WTC11 (cell line): Measurements from ENCODE around the gene MTLN. TPM values are rescaled to one million over a fixed set of nuclear protein-coding genes. Genes with fewer than 3 reads are reported as not detected.
"Not testable (repeated sequence)": the region's sequence is repeated elsewhere in the genome, so short reads cannot be mapped to it uniquely, and the experiment has no call there.

Experiments used
- ATAC-seq: fragments of 200-7000 bp; cut with Tn5 transposase; 2 replicates; pipeline ENCODE4 v1.10.0; 2021; ENCODE audit warnings: mild to moderate bottlenecking, moderate library complexity
- CTCF ChIA-PET: fragments of 300-600 bp; sonication (Branson Sonifier 250); formaldehyde crosslinking; loops from one replicate; lab custom pipeline; 2021; ENCODE audit warnings: antibody characterized with exemption; lab: Charles Lee
- POLR2A ChIA-PET: fragments of 350-600 bp; sonication (Branson Sonifier 250); formaldehyde crosslinking; loops from one replicate; lab custom pipeline; 2021; ENCODE audit warnings: antibody characterized with exemption; lab: Charles Lee
- DNase-seq: peaks from one replicate; pipeline ENCODE4 v3.0.0; 2021; ENCODE audit warnings: low spot score
- H3K27ac Mint-ChIP-seq: 2 replicates; pipeline ENCODE4 v1.8.0; 2021; ENCODE audit warnings: mixed read lengths
- H3K27me3 Mint-ChIP-seq: 2 replicates; pipeline ENCODE4 v1.8.0; 2021; ENCODE audit warnings: low read depth, mild to moderate bottlenecking, moderate library complexity, mixed read lengths
- H3K36me3 Mint-ChIP-seq: 2 replicates; pipeline ENCODE4 v1.8.0; 2021; ENCODE audit warnings: mixed read lengths
- H3K4me1 Mint-ChIP-seq: 2 replicates; pipeline ENCODE4 v1.8.0; 2022; ENCODE audit warnings: mixed read lengths
- H3K4me3 Mint-ChIP-seq: 2 replicates; pipeline ENCODE4 v1.8.0; 2021; ENCODE audit warnings: mild to moderate bottlenecking, moderate library complexity, mixed read lengths
- H3K9me3 Mint-ChIP-seq: 2 replicates; pipeline ENCODE4 v1.8.0; 2021; ENCODE audit warnings: mixed read lengths
- ATF2 ChIP-seq: sonication (generic); formaldehyde crosslinking; IDR thresholded peaks from 2 replicates; pipeline ENCODE4 v1.8.1; 2022; ENCODE audit warnings: low read depth, missing genetic modification reagents, borderline replicate concordance
- ELF4 ChIP-seq: sonication (generic); formaldehyde crosslinking; IDR thresholded peaks from 2 replicates; pipeline ENCODE4 v1.8.1; 2022; ENCODE audit warnings: low read depth, mild to moderate bottlenecking, moderate library complexity, missing genetic modification reagents
- ESRRA ChIP-seq: sonication (generic); formaldehyde crosslinking; IDR thresholded peaks from 2 replicates; pipeline ENCODE4 v1.8.1; 2022; ENCODE audit warnings: mild to moderate bottlenecking, missing genetic modification reagents, borderline replicate concordance
- IRF2 ChIP-seq: sonication (generic); formaldehyde crosslinking; IDR thresholded peaks from 2 replicates; pipeline ENCODE4 v1.8.0; 2022; ENCODE audit warnings: low read depth, missing genetic modification reagents, borderline replicate concordance
- JUN ChIP-seq: sonication (generic); formaldehyde crosslinking; IDR thresholded peaks from 2 replicates; pipeline ENCODE4 v1.8.0; 2023; ENCODE audit warnings: mild to moderate bottlenecking, missing genetic modification reagents
- MAX ChIP-seq: sonication (generic); formaldehyde crosslinking; IDR thresholded peaks from 2 replicates; pipeline ENCODE4 v1.8.0; 2022; ENCODE audit warnings: mild to moderate bottlenecking, missing genetic modification reagents
- NFYB ChIP-seq: sonication (generic); formaldehyde crosslinking; conservative IDR thresholded peaks from 2 replicates; pipeline ENCODE4 v1.8.0; 2022; ENCODE audit warnings: low read depth, missing genetic modification reagents
- NR2C2 ChIP-seq: sonication (generic); formaldehyde crosslinking; IDR thresholded peaks from 2 replicates; pipeline ENCODE4 v1.8.0; 2022; ENCODE audit warnings: mild to moderate bottlenecking, missing genetic modification reagents
- SMAD3 ChIP-seq: sonication (generic); formaldehyde crosslinking; IDR thresholded peaks from 2 replicates; pipeline ENCODE4 v1.8.0; 2022; ENCODE audit warnings: missing genetic modification reagents, mild to moderate bottlenecking, borderline replicate concordance
- TEAD1 ChIP-seq: sonication (generic); formaldehyde crosslinking; IDR thresholded peaks from 2 replicates; pipeline ENCODE4 v1.8.0; 2022; ENCODE audit warnings: mild to moderate bottlenecking, missing genetic modification reagents
- ZBTB21 ChIP-seq: sonication (generic); formaldehyde crosslinking; IDR thresholded peaks from 2 replicates; pipeline ENCODE4 v1.8.1; 2023; ENCODE audit warnings: mild to moderate bottlenecking, missing genetic modification reagents, borderline replicate concordance
- ZNF121 ChIP-seq: sonication (generic); formaldehyde crosslinking; IDR thresholded peaks from 2 replicates; pipeline ENCODE4 v1.8.0; 2023; ENCODE audit warnings: missing genetic modification reagents
- ZNF671 ChIP-seq: fragments of 250-450 bp; sonication (Bioruptor Pico); IDR thresholded peaks from 2 replicates; pipeline ENCODE4 v1.8.0; 2021; ENCODE audit warnings: mild to moderate bottlenecking
- total RNA-seq: library from RNA; stranded (reverse); gene quantifications from 3 replicates; pipeline ENCODE4 v1.2.3, GENCODE V29; 2021
- TF ChIP-seq, protein P1 (sequence below): fragments of 200-600 bp; IDR thresholded peaks from 2 replicates; pipeline ENCODE4 v1.8.0; 2022; ENCODE audit warnings: antibody characterized with exemption
- TF ChIP-seq, protein P2 (sequence below): sonication (generic); formaldehyde crosslinking; IDR thresholded peaks from 2 replicates; pipeline ENCODE4 v1.8.0; 2022; ENCODE audit warnings: missing genetic modification reagents
- TF ChIP-seq, protein P3 (sequence below): sonication (generic); formaldehyde crosslinking; conservative IDR thresholded peaks from 2 replicates; pipeline ENCODE4 v1.8.1; 2022; ENCODE audit warnings: mild to moderate bottlenecking, missing genetic modification reagents

The MTLN gene
- total RNA-seq, 1 experiment from 2014 or later, result 42.2 TPM

DNA sequence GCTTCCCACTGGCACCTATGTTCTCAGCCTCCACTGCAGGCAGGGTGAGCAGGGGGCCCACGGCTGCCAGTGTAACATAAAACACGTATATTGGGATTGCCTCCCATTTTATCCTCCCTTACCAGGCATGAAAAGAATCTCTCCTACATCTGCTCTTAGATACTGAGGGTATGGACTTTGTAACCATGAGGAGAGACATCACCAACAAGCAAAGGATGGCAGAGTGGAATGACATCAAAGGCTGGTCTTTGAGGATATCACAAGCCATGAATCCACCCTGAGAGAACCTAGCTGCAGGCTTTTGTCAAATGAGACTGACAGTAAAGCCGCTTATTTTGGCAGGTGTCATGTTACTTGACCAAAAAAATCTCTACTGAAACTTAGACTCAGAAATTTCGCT, 14.9 kb downstream of the MTLN start:
- TF ChIP-seq ELF4 (CRISPR knock-in tag) (no peak), IRF2 (CRISPR knock-in tag) (no peak), ZBTB21 (CRISPR knock-in tag) (no peak), ZNF671 (CRISPR knock-in tag) (no peak), NR2C2 (no peak), ESRRA (CRISPR knock-in tag) (no peak), NFYB (CRISPR knock-in tag) (no peak), JUN (CRISPR knock-in tag) (no peak)
- TF ChIP-seq, protein P1, sequence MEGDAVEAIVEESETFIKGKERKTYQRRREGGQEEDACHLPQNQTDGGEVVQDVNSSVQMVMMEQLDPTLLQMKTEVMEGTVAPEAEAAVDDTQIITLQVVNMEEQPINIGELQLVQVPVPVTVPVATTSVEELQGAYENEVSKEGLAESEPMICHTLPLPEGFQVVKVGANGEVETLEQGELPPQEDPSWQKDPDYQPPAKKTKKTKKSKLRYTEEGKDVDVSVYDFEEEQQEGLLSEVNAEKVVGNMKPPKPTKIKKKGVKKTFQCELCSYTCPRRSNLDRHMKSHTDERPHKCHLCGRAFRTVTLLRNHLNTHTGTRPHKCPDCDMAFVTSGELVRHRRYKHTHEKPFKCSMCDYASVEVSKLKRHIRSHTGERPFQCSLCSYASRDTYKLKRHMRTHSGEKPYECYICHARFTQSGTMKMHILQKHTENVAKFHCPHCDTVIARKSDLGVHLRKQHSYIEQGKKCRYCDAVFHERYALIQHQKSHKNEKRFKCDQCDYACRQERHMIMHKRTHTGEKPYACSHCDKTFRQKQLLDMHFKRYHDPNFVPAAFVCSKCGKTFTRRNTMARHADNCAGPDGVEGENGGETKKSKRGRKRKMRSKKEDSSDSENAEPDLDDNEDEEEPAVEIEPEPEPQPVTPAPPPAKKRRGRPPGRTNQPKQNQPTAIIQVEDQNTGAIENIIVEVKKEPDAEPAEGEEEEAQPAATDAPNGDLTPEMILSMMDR, result no peak
- TF ChIP-seq, all 79 proteins: peak for 0
- no peak overlapping the region for H3K4me3 Mint-ChIP-seq
- H3K27me3 Mint-ChIP-seq, result peaks cover 3% of the 10 kb centered on the region; the same call in 1 of the 2 replicates
- H3K9me3 Mint-ChIP-seq, result no peaks in the 10 kb centered on the region
- no peak overlapping the region for H3K27ac Mint-ChIP-seq
- H3K36me3 Mint-ChIP-seq, result no peaks in the 10 kb centered on the region
- no peaks in the 10 kb centered on the region for H3K4me1 Mint-ChIP-seq
- ATAC-seq (no peak), DNase-seq (no peak)
- POLR2A ChIA-PET, result no interaction called here
- CTCF ChIA-PET, result no interaction called here

DNA sequence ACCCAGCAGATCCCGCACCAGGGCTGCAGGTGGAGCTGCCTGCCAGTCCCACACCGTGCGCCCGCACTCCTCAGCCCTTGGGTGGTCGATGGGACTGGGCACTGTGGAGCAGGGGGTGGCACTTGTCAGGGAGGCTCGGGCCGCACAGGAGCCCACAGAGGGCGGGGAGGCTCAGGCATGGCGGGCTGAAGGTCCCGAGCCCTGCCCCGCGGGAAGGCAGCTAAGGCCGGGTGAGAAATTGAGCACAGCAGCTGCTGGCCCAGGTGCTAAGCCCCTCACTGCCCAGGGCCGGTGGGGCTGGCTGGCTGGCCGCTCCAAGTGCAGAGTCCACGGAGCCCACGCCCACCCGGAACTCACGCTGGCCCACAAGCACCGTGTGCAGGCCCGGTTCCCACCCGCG, 22.2 kb downstream of the MTLN start:
- H3K4me1 Mint-ChIP-seq, DNase-seq, H3K4me3 Mint-ChIP-seq, H3K27ac Mint-ChIP-seq, POLR2A ChIA-PET, ATAC-seq, H3K27me3 Mint-ChIP-seq, CTCF ChIA-PET: not testable (repeated sequence)
- peaks cover 51% of the 10 kb centered on the region for H3K9me3 Mint-ChIP-seq
- H3K36me3 Mint-ChIP-seq, result peaks cover 18% of the 10 kb centered on the region

DNA sequence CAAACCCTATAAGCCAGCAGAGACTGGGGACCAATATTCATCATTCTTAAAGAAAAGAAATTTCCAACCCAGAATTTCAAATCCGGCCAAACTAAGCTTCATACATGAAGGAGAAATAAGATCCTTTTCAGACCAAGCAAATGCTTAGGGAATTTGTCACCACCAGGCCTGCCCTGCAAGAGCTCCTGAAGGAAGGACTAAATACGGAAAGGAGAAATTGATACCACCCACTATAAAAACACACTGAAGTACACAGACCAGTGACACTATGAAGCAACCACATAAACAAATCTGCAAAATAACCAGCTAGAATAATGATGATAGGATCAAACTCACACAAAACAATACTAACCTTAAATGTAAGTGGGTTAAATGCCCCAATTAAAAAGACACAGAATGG, 29.9 kb downstream of the MTLN start:
- TF ChIP-seq ZNF671 (CRISPR knock-in tag), result no peak
- POLR2A ChIA-PET, result no interaction called here

DNA sequence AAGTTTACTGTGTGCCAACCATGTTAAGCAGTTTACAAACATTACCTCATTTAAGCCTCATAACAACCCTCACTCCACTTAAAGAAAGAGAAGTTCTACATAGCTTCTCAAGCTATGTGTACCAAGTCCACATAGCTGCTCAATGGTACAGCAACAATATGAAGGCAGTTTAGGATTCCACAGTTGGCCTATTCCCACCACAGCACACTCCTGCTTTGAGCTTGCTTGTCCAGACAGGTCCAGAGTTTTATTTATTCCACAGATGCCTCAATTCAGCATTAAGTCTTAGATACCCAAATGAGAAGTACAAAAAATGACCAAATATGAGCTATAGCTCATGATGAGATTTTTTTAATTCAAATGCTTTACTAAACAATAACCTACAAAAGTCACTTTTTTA, 32.3 kb downstream of the MTLN start:
- Mint-ChIP-seq H3K9me3 (peaks cover 47% of the 10 kb centered on the region), H3K27ac (no peak overlapping the region), H3K27me3 (peaks cover 8% of the 10 kb centered on the region), H3K4me3 (no peak overlapping the region), H3K4me1 (no peaks in the 10 kb centered on the region), H3K36me3 (peaks cover 35% of the 10 kb centered on the region)
- TF ChIP-seq, protein P2, sequence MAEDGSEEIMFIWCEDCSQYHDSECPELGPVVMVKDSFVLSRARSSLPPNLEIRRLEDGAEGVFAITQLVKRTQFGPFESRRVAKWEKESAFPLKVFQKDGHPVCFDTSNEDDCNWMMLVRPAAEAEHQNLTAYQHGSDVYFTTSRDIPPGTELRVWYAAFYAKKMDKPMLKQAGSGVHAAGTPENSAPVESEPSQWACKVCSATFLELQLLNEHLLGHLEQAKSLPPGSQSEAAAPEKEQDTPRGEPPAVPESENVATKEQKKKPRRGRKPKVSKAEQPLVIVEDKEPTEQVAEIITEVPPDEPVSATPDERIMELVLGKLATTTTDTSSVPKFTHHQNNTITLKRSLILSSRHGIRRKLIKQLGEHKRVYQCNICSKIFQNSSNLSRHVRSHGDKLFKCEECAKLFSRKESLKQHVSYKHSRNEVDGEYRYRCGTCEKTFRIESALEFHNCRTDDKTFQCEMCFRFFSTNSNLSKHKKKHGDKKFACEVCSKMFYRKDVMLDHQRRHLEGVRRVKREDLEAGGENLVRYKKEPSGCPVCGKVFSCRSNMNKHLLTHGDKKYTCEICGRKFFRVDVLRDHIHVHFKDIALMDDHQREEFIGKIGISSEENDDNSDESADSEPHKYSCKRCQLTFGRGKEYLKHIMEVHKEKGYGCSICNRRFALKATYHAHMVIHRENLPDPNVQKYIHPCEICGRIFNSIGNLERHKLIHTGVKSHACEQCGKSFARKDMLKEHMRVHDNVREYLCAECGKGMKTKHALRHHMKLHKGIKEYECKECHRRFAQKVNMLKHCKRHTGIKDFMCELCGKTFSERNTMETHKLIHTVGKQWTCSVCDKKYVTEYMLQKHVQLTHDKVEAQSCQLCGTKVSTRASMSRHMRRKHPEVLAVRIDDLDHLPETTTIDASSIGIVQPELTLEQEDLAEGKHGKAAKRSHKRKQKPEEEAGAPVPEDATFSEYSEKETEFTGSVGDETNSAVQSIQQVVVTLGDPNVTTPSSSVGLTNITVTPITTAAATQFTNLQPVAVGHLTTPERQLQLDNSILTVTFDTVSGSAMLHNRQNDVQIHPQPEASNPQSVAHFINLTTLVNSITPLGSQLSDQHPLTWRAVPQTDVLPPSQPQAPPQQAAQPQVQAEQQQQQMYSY (CRISPR knock-in tag), result no peak
- no peak for TF ChIP-seq IRF2 (CRISPR knock-in tag)
- no peak for TF ChIP-seq ELF4 (CRISPR knock-in tag)
- TF ChIP-seq ZNF121 (CRISPR knock-in tag), result no peak
- TF ChIP-seq, protein P3, sequence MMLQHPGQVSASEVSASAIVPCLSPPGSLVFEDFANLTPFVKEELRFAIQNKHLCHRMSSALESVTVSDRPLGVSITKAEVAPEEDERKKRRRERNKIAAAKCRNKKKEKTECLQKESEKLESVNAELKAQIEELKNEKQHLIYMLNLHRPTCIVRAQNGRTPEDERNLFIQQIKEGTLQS (CRISPR knock-in tag), result no peak
- TF ChIP-seq TEAD1, result no peak
- TF ChIP-seq SMAD3 (CRISPR knock-in tag), result no peak
- no peak for TF ChIP-seq ATF2 (CRISPR knock-in tag)
- TF ChIP-seq MAX (CRISPR knock-in tag), result no peak
- ATAC-seq (no peak), DNase-seq (no peak)
- ChIA-PET CTCF (interaction anchor here (1.7 kb wide), 1 partner anchor 64 kb away, joined by 5 read pairs; the partner anchor contains the start of gene MALL), POLR2A (no interaction called here)

More for the DNA sequence above, 29.9 kb downstream of the MTLN start:
- Mint-ChIP-seq H3K4me3 (no peak overlapping the region), H3K4me1 (no peaks in the 10 kb centered on the region), H3K27me3 (peaks cover 8% of the 10 kb centered on the region), H3K9me3 (peaks cover 63% of the 10 kb centered on the region), H3K27ac (no peak overlapping the region), H3K36me3 (peaks cover 37% of the 10 kb centered on the region)
- CTCF ChIA-PET, result no interaction called here
- ATAC-seq (no peak), DNase-seq (no peak)
